SK-N-SH (cell line): Measurements from ENCODE around the gene NANOS2. TPM values are rescaled to one million over a fixed set of nuclear protein-coding genes. Genes with fewer than 3 reads are reported as not detected.

Experiments used
- CTCF ChIA-PET: fragments of 300-600, 350-600 bp; formaldehyde crosslinking; extraction: SDS; loops from one replicate; lab custom pipeline; 2021; lab: Yijun Ruan, JAX
- POLR2A ChIA-PET: fragments of 350-600 bp; sonication (Branson Sonifier 250); formaldehyde crosslinking; extraction: SDS; loops from one replicate; lab custom pipeline; 2020; ENCODE audit warnings: antibody characterized with exemption, inconsistent platforms; lab: Yijun Ruan, JAX
- DNase-seq: peaks from one replicate; pipeline ENCODE4 v3.0.0; 2012
- H2AFZ ChIP-seq: fragments of 200-600 bp; sonication (generic); 2 replicates; pipeline ENCODE4 v1.8.1; 2016; ENCODE audit warnings: antibody characterized with exemption, mild to moderate bottlenecking, low read depth
- H3F3A ChIP-seq: fragments of 200-600 bp; sonication (generic); replicated peaks from 2 replicates; pipeline ENCODE3; 2016; ENCODE audit warnings: antibody characterized with exemption, mild to moderate bottlenecking; ENCODE audit not compliant: insufficient read depth
- H3K27ac ChIP-seq, 2 experiments: fragments of 200-500 bp in 1 of 2; fragments of 200-600 bp in 1 of 2; sonication (Bioruptor generic) in 1 of 2; sonication (generic), shearing (Covaris generic) in 1 of 2; 2 replicates each; pipeline versions ENCODE4 v1.5.1 to v1.6.1; 2014 to 2016; ENCODE audit warnings: low read depth in 2 of 2, inconsistent platforms in 1 of 2, low read length in 1 of 2, mild to moderate bottlenecking in 1 of 2, mixed read lengths in 1 of 2
- H3K27me3 ChIP-seq: fragments of 200-600 bp; sonication (generic), shearing (Covaris generic); 2 replicates; pipeline ENCODE4 v1.6.1; 2016; ENCODE audit warnings: mixed run types; ENCODE audit not compliant: insufficient read depth
- H3K36me3 ChIP-seq, 2 experiments: fragments of 200-500 bp in 1 of 2; fragments of 200-600 bp in 1 of 2; sonication (Bioruptor generic) in 1 of 2; sonication (generic) in 1 of 2; replicated peaks in 1 of 2; 2 replicates each; pipeline versions ENCODE3 to v1.5.1; 2014 to 2016; ENCODE audit warnings: low read length in 1 of 2, mild to moderate bottlenecking in 1 of 2; ENCODE audit not compliant: insufficient read depth in 2 of 2, control insufficient read depth in 1 of 2
- H3K4me1 ChIP-seq, 2 experiments: fragments of 200-500 bp in 1 of 2; fragments of 200-600 bp in 1 of 2; sonication (Bioruptor generic) in 1 of 2; sonication (generic), shearing (Covaris generic) in 1 of 2; 2 replicates each; pipeline versions ENCODE4 v1.5.1 to v1.6.1; 2014 to 2016; ENCODE audit warnings: low read depth in 1 of 2, low read length in 1 of 2, mixed run types in 1 of 2; ENCODE audit not compliant: insufficient read depth in 2 of 2, control insufficient read depth in 1 of 2
- H3K4me2 ChIP-seq: fragments of 200-600 bp; sonication (generic), shearing (Covaris generic); 2 replicates; pipeline ENCODE4 v1.6.1; 2017; ENCODE audit warnings: mixed run types
- H3K4me3 ChIP-seq, 2 experiments: fragments of 200-500 bp in 1 of 2; fragments of 200-600 bp in 1 of 2; sonication (Bioruptor generic) in 1 of 2; sonication (generic), shearing (Covaris generic) in 1 of 2; 2 replicates each; pipeline versions ENCODE4 v1.5.1 to v1.8.1; 2014 to 2016; ENCODE audit warnings: low read depth in 2 of 2, inconsistent platforms in 1 of 2, low read length in 1 of 2, mild to moderate bottlenecking in 1 of 2, mixed read lengths in 1 of 2, moderate library complexity in 1 of 2
- H3K79me2 ChIP-seq: fragments of 200-600 bp; sonication (generic); 2 replicates; pipeline ENCODE4 v1.8.1; 2017; ENCODE audit warnings: mild to moderate bottlenecking; ENCODE audit not compliant: insufficient read depth
- H3K9ac ChIP-seq: fragments of 200-600 bp; sonication (generic); 2 replicates; pipeline ENCODE4 v1.6.1; 2017; ENCODE audit warnings: mixed run types
- H3K9me2 ChIP-seq: fragments of 200-600 bp; sonication (generic); 2 replicates; pipeline ENCODE4 v1.6.1; 2017; ENCODE audit warnings: mixed run types
- H3K9me3 ChIP-seq: fragments of 200-600 bp; sonication (generic); 2 replicates; pipeline ENCODE4 v1.6.1; 2017; ENCODE audit warnings: mixed run types, mild to moderate bottlenecking, moderate library complexity
- H4K20me1 ChIP-seq: fragments of 200-600 bp; sonication (generic); 2 replicates; pipeline ENCODE4 v1.6.1; 2017; ENCODE audit warnings: mild to moderate bottlenecking, mixed run types; ENCODE audit not compliant: insufficient read depth
- CHD2 ChIP-seq: fragments of 150-350 bp; IDR thresholded peaks from 2 replicates; pipeline ENCODE4 v1.6.1; 2018; ENCODE audit warnings: low read length; ENCODE audit not compliant: partially characterized antibody
- EP300 ChIP-seq, 2 experiments: IDR thresholded peaks; 2 replicates each; pipeline versions ENCODE4 v1.4.0 to v1.6.1; 2012; ENCODE audit warnings: borderline replicate concordance in 1 of 2, low read depth in 1 of 2, low read length in 1 of 2
- FOSL2 ChIP-seq: IDR thresholded peaks from 2 replicates; pipeline ENCODE4 v1.4.0; 2012; ENCODE audit warnings: low read depth, mild to moderate bottlenecking, moderate library complexity, borderline replicate concordance
- FOXJ3 ChIP-seq: sonication (generic); formaldehyde crosslinking; IDR thresholded peaks from 2 replicates; pipeline ENCODE4 v1.5.1; 2020; ENCODE audit warnings: mild to moderate bottlenecking, missing genetic modification reagents
- FOXM1 ChIP-seq: IDR thresholded peaks from 2 replicates; pipeline ENCODE4 v1.4.0; 2012; ENCODE audit warnings: low read depth, mild to moderate bottlenecking
- GABPA ChIP-seq: IDR thresholded peaks from 2 replicates; pipeline ENCODE4 v1.4.0; 2012; ENCODE audit warnings: low read depth, mild to moderate bottlenecking
- MEF2A ChIP-seq: IDR thresholded peaks from 2 replicates; pipeline ENCODE4 v1.4.0; 2012; ENCODE audit warnings: low read depth, borderline replicate concordance
- POLR2AphosphoS5 ChIP-seq: IDR thresholded peaks from 2 replicates; pipeline ENCODE4 v1.6.1; 2012; ENCODE audit warnings: low read depth, low read length
- RCOR1 ChIP-seq: fragments of 150-350 bp; IDR thresholded peaks from 2 replicates; pipeline ENCODE4 v1.6.1; 2017; ENCODE audit warnings: antibody characterized with exemption, low read length
- RFX5 ChIP-seq: IDR thresholded peaks from 2 replicates; pipeline ENCODE4 v1.6.1; 2012; ENCODE audit warnings: mild to moderate bottlenecking, improper control_type of control experiment, low read length
- SIN3A ChIP-seq: IDR thresholded peaks from 2 replicates; pipeline ENCODE4 v1.6.1; 2012; ENCODE audit warnings: low read depth, mild to moderate bottlenecking, low read length, moderate library complexity, borderline replicate concordance
- TAF1 ChIP-seq: IDR thresholded peaks from 2 replicates; pipeline ENCODE4 v1.6.1; 2012; ENCODE audit warnings: low read depth, mild to moderate bottlenecking, low read length, moderate library complexity, borderline replicate concordance
- TEAD4 ChIP-seq: IDR thresholded peaks from 2 replicates; pipeline ENCODE4 v1.4.0; 2012; ENCODE audit warnings: mild to moderate bottlenecking, borderline replicate concordance; ENCODE audit not compliant: insufficient read depth
- YY1 ChIP-seq: IDR thresholded peaks from 2 replicates; pipeline ENCODE4 v1.4.0; 2012; ENCODE audit warnings: low read depth, mild to moderate bottlenecking
- WGBS: methylation state at CpG from one replicate; pipeline ENCODE4 v1.1.6; 2017; ENCODE audit warnings: low lambda C conversion rate; 5-methylcytosine and 5-hydroxymethylcytosine counted together
- polyA plus RNA-seq, 3 experiments: library from polyadenylated mRNA; depleted of rRNA; stranded (reverse); fragments of >200 nt; gene quantifications; 2 replicates each; pipeline ENCODE4 v1.2.3, GENCODE V29; 2012
- TF ChIP-seq, protein P1 (sequence below): IDR thresholded peaks from 2 replicates; pipeline ENCODE4; 2012
- TF ChIP-seq, protein P2 (sequence below): fragments of 200-600 bp; sonication (generic); IDR thresholded peaks from 2 replicates; pipeline ENCODE4 v1.6.1; 2017; ENCODE audit warnings: antibody characterized with exemption, mild to moderate bottlenecking, moderate library complexity
- TF ChIP-seq, protein P3 (sequence below): fragments of 150-350 bp; IDR thresholded peaks from 2 replicates; pipeline ENCODE4 v1.6.1; 2016; ENCODE audit warnings: mild to moderate bottlenecking, low read depth, low read length
- TF ChIP-seq, protein P4 (sequence below): IDR thresholded peaks from 2 replicates; pipeline ENCODE4 v1.4.0; 2012; ENCODE audit warnings: low read depth
- TF ChIP-seq, protein P5 (sequence below): IDR thresholded peaks from 2 replicates; pipeline ENCODE4 v1.6.1; 2012; ENCODE audit warnings: mild to moderate bottlenecking, low read depth, low read length, moderate library complexity

Gene NANOS2
- polyA plus RNA-seq, 1 of the 3 experiments (the other 2 are of a cell fraction): not detected

DNA sequence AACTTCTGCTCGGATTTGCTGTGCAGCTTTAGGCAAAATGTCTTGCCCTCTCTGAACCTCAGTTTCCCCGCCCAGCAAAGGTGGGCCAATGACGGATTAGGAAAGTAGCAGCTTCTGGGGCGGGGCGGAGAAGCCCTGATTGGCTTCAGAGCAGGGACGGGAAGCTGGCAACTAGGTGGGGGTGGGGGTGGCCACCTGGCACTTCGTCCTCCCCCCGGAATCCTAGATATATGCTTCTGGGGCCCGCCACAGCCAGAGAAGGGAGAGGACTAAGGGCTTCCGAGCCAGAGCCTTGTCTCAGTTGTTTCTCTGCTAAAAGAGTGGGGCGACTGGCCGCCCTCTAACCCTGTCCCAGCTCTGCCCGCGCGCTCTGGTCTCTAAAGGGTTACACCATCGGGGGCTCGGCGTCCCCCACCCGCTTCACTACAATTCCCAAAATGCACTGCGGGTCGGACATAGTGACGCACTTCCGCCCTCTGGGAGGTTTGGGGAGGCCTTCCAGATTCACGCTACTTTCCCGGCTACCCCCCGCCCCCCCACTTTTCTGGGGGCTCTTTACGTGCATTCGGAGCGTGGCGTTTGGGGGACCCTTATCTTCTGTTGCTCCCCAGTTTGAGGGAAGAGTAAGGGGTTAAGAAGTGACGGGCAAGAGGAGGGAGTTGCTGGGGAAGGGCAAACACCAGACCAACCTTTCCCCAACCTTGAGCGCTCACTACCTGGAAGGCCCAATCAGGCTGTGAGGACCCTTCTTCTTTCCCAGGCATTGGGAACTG lies 28.0 kb downstream of the NANOS2 start (continued):
- peak; percentile 29; the same call in 1 of the 2 replicates for TF ChIP-seq SIN3A
- peak; percentile 43 for TF ChIP-seq TAF1
- TF ChIP-seq, protein P1, sequence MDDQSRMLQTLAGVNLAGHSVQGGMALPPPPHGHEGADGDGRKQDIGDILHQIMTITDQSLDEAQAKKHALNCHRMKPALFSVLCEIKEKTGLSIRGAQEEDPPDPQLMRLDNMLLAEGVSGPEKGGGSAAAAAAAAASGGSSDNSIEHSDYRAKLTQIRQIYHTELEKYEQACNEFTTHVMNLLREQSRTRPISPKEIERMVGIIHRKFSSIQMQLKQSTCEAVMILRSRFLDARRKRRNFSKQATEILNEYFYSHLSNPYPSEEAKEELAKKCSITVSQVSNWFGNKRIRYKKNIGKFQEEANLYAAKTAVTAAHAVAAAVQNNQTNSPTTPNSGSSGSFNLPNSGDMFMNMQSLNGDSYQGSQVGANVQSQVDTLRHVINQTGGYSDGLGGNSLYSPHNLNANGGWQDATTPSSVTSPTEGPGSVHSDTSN: peak; percentile 36; the same call in 1 of the 2 replicates
- peak; percentile 48; the same call in 1 of the 2 replicates for TF ChIP-seq YY1
- TF ChIP-seq POLR2AphosphoS5: peak; percentile 71; the same call in 1 of the 2 replicates

DNA sequence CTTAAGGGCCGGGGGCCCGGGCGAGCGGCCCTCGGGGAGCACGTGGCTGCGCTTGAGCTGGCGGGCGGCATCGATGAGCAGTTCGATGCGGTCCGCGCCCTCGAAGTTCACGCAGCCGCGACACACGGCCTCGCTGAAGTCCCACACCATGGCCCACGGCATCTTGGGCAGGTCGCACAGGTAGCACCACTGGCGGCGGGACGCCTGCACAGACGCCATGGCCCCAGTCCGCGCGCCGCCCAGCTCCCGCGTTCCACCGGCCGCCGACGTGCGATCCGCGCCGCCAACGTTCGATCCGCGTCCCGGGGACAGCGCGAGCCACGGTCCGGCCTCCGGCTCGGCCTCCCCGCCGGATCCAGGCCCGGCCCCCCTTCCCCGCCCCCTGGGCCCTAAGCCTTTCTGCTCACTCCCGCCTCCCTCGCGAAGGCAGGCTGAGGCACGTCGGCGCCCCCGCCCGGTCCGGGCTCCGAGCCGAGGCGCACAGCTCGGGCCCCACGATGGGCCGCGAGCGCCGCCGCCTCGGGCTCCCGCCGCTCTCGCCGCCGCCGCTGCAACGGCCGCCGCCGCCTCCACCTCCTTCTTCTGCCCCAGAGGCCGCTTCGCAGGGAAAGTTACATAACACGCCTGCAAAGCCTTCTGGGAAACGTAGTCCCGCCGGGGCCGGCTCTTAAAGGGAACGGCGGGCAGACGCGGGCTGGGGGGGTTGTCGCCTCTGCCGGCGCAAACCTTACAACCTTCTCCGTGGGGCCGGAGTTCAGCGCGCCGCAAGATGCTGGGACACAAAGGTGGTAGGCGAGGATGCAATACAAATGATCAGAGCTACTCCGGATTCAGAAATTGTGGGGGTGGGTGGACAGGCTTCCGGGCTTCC lies 28.8 kb downstream of the NANOS2 start, which contains the start of gene IRF2BP1:
Gene IRF2BP1, minus strand, starts transcription at position 586 of the 871 bp plus-strand sequence. Its CDS starts 367 bp downstream, at position 219.
- 1% methylated on average over 19 of the region's 107 CpGs for WGBS
- Histone ChIP-seq H3K9me2 (no peaks in the 10 kb centered on the region), H3K4me3 (peak within 1 kb of the TSS; percentile 72 to 81), H3K36me3 (peaks cover 3 to 30% of the 10 kb centered on the region in 2 experiments), H3K4me2 (peak within 1 kb of the TSS; percentile 84), H3K9me3 (no peaks in the 10 kb centered on the region), H3K27ac (peak within 1 kb of the TSS; percentile 78 to 92), H3K27me3 (no peaks in the 10 kb centered on the region), H3K79me2 (peaks cover 29% of the 10 kb centered on the region), H2AFZ (peak within 1 kb of the TSS; percentile 75), H3K4me1 (peaks cover 3 to 39% of the 10 kb centered on the region in 2 experiments; a peak in 2 of 4 replicates), H3F3A (peaks cover 19% of the 10 kb centered on the region), H3K9ac (peak within 1 kb of the TSS; percentile 77), H4K20me1 (peaks cover 33% of the 10 kb centered on the region)
- POLR2A ChIA-PET: interaction anchor here (0.6 to 1.6 kb wide), 4 partner anchors 17 to 123 kb away, joined by 3 to 19 read pairs (median 5); partner anchors contain the start of genes MYPOP and SYMPK
- CTCF ChIA-PET: interaction anchor here (0.8 to 9.9 kb wide), 5 partner anchors 17 to 113 kb away, joined by 3 to 130 read pairs (median 13); partner anchors contain the start of genes FOXA3, MYPOP, RSPH6A and SYMPK
- DNase-seq: peak; percentile 91
- TF ChIP-seq, protein P2, sequence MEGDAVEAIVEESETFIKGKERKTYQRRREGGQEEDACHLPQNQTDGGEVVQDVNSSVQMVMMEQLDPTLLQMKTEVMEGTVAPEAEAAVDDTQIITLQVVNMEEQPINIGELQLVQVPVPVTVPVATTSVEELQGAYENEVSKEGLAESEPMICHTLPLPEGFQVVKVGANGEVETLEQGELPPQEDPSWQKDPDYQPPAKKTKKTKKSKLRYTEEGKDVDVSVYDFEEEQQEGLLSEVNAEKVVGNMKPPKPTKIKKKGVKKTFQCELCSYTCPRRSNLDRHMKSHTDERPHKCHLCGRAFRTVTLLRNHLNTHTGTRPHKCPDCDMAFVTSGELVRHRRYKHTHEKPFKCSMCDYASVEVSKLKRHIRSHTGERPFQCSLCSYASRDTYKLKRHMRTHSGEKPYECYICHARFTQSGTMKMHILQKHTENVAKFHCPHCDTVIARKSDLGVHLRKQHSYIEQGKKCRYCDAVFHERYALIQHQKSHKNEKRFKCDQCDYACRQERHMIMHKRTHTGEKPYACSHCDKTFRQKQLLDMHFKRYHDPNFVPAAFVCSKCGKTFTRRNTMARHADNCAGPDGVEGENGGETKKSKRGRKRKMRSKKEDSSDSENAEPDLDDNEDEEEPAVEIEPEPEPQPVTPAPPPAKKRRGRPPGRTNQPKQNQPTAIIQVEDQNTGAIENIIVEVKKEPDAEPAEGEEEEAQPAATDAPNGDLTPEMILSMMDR: no peak
- TF ChIP-seq YY1 (no peak), EP300 (IDR thresholded peaks at IDR 0.05; ENCODE audit: borderline replicate concordance in 1 of 2, low read depth in 1 of 2, low read length in 1 of 2) (no peak), CHD2 (no peak), GABPA (peak; percentile 74), RCOR1 (no peak), FOSL2 (no peak), FOXJ3 (CRISPR knock-in tag) (no peak), MEF2A (no peak), TEAD4 (no peak), POLR2AphosphoS5 (peak; percentile 32), RFX5 (no peak), FOXM1 (no peak)
- TF ChIP-seq, protein P3, sequence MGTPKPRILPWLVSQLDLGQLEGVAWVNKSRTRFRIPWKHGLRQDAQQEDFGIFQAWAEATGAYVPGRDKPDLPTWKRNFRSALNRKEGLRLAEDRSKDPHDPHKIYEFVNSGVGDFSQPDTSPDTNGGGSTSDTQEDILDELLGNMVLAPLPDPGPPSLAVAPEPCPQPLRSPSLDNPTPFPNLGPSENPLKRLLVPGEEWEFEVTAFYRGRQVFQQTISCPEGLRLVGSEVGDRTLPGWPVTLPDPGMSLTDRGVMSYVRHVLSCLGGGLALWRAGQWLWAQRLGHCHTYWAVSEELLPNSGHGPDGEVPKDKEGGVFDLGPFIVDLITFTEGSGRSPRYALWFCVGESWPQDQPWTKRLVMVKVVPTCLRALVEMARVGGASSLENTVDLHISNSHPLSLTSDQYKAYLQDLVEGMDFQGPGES: no peak
- TF ChIP-seq, protein P4, sequence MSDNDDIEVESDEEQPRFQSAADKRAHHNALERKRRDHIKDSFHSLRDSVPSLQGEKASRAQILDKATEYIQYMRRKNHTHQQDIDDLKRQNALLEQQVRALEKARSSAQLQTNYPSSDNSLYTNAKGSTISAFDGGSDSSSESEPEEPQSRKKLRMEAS: peak; percentile 74
- TF ChIP-seq, protein P5, sequence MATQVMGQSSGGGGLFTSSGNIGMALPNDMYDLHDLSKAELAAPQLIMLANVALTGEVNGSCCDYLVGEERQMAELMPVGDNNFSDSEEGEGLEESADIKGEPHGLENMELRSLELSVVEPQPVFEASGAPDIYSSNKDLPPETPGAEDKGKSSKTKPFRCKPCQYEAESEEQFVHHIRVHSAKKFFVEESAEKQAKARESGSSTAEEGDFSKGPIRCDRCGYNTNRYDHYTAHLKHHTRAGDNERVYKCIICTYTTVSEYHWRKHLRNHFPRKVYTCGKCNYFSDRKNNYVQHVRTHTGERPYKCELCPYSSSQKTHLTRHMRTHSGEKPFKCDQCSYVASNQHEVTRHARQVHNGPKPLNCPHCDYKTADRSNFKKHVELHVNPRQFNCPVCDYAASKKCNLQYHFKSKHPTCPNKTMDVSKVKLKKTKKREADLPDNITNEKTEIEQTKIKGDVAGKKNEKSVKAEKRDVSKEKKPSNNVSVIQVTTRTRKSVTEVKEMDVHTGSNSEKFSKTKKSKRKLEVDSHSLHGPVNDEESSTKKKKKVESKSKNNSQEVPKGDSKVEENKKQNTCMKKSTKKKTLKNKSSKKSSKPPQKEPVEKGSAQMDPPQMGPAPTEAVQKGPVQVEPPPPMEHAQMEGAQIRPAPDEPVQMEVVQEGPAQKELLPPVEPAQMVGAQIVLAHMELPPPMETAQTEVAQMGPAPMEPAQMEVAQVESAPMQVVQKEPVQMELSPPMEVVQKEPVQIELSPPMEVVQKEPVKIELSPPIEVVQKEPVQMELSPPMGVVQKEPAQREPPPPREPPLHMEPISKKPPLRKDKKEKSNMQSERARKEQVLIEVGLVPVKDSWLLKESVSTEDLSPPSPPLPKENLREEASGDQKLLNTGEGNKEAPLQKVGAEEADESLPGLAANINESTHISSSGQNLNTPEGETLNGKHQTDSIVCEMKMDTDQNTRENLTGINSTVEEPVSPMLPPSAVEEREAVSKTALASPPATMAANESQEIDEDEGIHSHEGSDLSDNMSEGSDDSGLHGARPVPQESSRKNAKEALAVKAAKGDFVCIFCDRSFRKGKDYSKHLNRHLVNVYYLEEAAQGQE: 0 out of 2 replicates have a peak, but pooled peaks have one; percentile 4
